Uterus (tissue), 4 donors: ENCODE measurements around the gene SZT2. TPM values are rescaled to one million over a fixed set of nuclear protein-coding genes. Genes with fewer than 3 reads are reported as not detected.

ENCODE experiments used
- DNase-seq, 2 donors: peaks; one replicate each; pipeline ENCODE4 v3.0.0-alpha.2; 2019 to 2020
- H3K27ac ChIP-seq, 2 donors: fragments of 200-600 bp; sonication (generic); 1 replicate in 1 of 2; 2 replicates in 1 of 2; pipeline ENCODE4 v1.5.1; 2016 to 2018
- H3K27me3 ChIP-seq, 2 donors: fragments of 200-600 bp; sonication (generic); one replicate each; pipeline ENCODE4 v1.5.1; 2018 to 2019; ENCODE audit warnings: control low read depth in 1 of 2
- H3K36me3 ChIP-seq, 2 donors: fragments of 200-600 bp; sonication (generic); one replicate each; pipeline ENCODE4 v1.5.1; 2019; ENCODE audit warnings: control low read depth in 1 of 2
- H3K4me1 ChIP-seq, 2 donors: fragments of 200-600 bp; sonication (generic); one replicate each; pipeline ENCODE4 v1.5.1; 2018 to 2019; ENCODE audit warnings: control low read depth in 1 of 2
- H3K4me3 ChIP-seq, 2 donors: fragments of 200-600 bp; sonication (generic); 1 replicate in 1 of 2; 2 replicates in 1 of 2; pipeline ENCODE4 v1.5.1; 2018 to 2019; ENCODE audit warnings: mild to moderate bottlenecking in 1 of 2
- H3K9me3 ChIP-seq, 2 donors: fragments of 200-600 bp; sonication (generic); one replicate each; pipeline ENCODE4 v1.5.1; 2019; ENCODE audit warnings: control low read depth in 1 of 2
- POLR2A ChIP-seq, 2 donors: fragments of 450-650 bp; IDR thresholded peaks; one replicate each; pipeline ENCODE4 v1.6.1; 2016; ENCODE audit warnings: antibody characterized with exemption in 2 of 2, mild to moderate bottlenecking in 1 of 2, moderate library complexity in 1 of 2
- intact Hi-C: fragments of 100-400 bp; cut with DNase I; formaldehyde crosslinking; loops from one replicate; pipeline ENCODE4 v1.15.1; 2023; ENCODE audit warnings: low total_unique reads
- total RNA-seq, 4 donors: library from RNA; depleted of rRNA in 3 of 4; stranded (reverse); fragments of >200 nt in 3 of 4; gene quantifications; one replicate each; pipeline versions ENCODE4 v1.1.0 to v1.2.4, GENCODE V29; 2014 to 2023
- TF ChIP-seq, protein P1 (sequence below), 4 experiments: fragments of 200-600 bp in 2 of 4; fragments of 450-650 bp in 2 of 4; sonication (generic) in 2 of 4; IDR thresholded peaks; one replicate each; pipeline ENCODE4 v1.5.1; 2016 to 2019; ENCODE audit warnings: antibody characterized with exemption in 4 of 4, mild to moderate bottlenecking in 2 of 4, moderate library complexity in 1 of 4
- donor health status: DM: yes; HTN: yes; CAD: no.

Gene SZT2
- total RNA-seq, 4 donors from 2014 or later: 15.6 to 128 (median 31.0) TPM

- H3K27me3 ChIP-seq: no peaks in the 10 kb centered on the region
- intact Hi-C loops: no loop called here
- no peaks in the 10 kb centered on the region for H3K36me3 ChIP-seq
- TF ChIP-seq, protein P1, sequence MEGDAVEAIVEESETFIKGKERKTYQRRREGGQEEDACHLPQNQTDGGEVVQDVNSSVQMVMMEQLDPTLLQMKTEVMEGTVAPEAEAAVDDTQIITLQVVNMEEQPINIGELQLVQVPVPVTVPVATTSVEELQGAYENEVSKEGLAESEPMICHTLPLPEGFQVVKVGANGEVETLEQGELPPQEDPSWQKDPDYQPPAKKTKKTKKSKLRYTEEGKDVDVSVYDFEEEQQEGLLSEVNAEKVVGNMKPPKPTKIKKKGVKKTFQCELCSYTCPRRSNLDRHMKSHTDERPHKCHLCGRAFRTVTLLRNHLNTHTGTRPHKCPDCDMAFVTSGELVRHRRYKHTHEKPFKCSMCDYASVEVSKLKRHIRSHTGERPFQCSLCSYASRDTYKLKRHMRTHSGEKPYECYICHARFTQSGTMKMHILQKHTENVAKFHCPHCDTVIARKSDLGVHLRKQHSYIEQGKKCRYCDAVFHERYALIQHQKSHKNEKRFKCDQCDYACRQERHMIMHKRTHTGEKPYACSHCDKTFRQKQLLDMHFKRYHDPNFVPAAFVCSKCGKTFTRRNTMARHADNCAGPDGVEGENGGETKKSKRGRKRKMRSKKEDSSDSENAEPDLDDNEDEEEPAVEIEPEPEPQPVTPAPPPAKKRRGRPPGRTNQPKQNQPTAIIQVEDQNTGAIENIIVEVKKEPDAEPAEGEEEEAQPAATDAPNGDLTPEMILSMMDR (IDR thresholded peaks at IDR 0.05): no peak
- no peak for TF ChIP-seq POLR2A (IDR thresholded peaks at IDR 0.05)
- H3K9me3 ChIP-seq: no peaks in the 10 kb centered on the region
- no peak for DNase-seq
- no peak overlapping the region for H3K27ac ChIP-seq
- no peaks in the 10 kb centered on the region for H3K4me1 ChIP-seq
- H3K4me3 ChIP-seq: no peak overlapping the region
These were observed 35.3 kb downstream of the SZT2 start for GRCh38 chr1:43425045-43425444.

- Histone ChIP-seq H3K9me3 (no peaks in the 10 kb centered on the region), H3K4me1 (no peaks in the 10 kb centered on the region), H3K27me3 (no peaks in the 10 kb centered on the region), H3K4me3 (no peak overlapping the region), H3K27ac (no peak overlapping the region), H3K36me3 (no peaks in the 10 kb centered on the region)
- TF ChIP-seq POLR2A (IDR thresholded peaks at IDR 0.05): no peak
- TF ChIP-seq, protein P1 (IDR thresholded peaks at IDR 0.05): no peak
- intact Hi-C loops: no loop called here
- no peak for DNase-seq
These were observed 36.5 kb downstream of the SZT2 start for GRCh38 chr1:43426221-43426620.

DNA sequence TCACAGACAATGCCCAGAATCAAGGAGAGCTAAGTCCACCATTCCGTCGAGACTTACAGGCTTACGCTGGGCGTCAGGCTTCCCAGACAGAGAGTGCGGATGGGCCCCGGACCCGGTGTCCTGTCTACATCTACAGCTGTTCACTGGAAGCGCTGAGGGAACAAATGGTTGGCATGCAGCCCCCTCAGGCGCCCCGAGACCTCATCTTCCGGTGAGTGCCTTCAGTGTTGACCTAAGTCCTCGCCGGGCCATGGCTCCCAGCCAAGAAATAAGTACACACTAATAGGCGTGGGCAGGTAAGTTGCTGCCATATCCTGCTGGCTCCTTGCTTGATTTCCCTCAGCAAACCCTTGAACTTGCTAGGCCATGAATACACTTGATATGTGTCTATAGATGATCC is 37.8 kb downstream of the SZT2 start:
- Histone ChIP-seq H3K27me3 (no peaks in the 10 kb centered on the region), H3K27ac (no peak overlapping the region), H3K4me3 (no peak overlapping the region), H3K4me1 (no peaks in the 10 kb centered on the region), H3K9me3 (no peaks in the 10 kb centered on the region), H3K36me3 (no peaks in the 10 kb centered on the region)
- intact Hi-C loops: no loop called here
- DNase-seq: no peak
- no peak for TF ChIP-seq POLR2A (IDR thresholded peaks at IDR 0.05)
- TF ChIP-seq, protein P1 (IDR thresholded peaks at IDR 0.05): no peak

DNA sequence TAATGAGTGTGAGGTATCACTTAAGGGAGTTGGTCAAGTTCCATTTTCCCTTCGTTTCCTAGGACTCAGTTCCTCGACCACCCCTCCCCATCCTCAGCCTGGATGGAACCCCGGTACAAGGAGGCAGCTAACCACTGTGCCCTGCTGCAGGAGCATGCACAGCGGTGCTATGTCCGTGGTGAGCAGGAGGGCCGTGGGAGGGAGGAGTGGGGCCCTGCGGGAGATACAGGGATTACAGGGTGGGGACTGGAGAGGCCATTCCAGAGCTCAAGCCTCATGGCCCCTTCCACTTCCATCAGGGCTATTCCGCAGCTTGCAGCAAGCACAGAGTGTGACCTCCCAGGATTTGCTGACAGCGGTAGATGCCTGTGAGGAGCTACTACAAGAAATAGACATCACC is 38.2 kb downstream of the SZT2 start:
- Histone ChIP-seq H3K27me3 (no peaks in the 10 kb centered on the region), H3K4me1 (no peaks in the 10 kb centered on the region), H3K4me3 (no peak overlapping the region), H3K9me3 (no peaks in the 10 kb centered on the region), H3K27ac (no peak overlapping the region), H3K36me3 (no peaks in the 10 kb centered on the region)
- TF ChIP-seq, protein P1 (IDR thresholded peaks at IDR 0.05): no peak
- TF ChIP-seq POLR2A (IDR thresholded peaks at IDR 0.05): no peak
- no peak for DNase-seq
- intact Hi-C loops: no loop called here

- Histone ChIP-seq H3K27ac (no peak overlapping the region), H3K4me1 (no peaks in the 10 kb centered on the region), H3K4me3 (no peak overlapping the region), H3K9me3 (no peaks in the 10 kb centered on the region), H3K36me3 (no peaks in the 10 kb centered on the region), H3K27me3 (no peaks in the 10 kb centered on the region)
- TF ChIP-seq, protein P1 (IDR thresholded peaks at IDR 0.05): no peak
- no peak for TF ChIP-seq POLR2A (IDR thresholded peaks at IDR 0.05)
- DNase-seq: no peak
- intact Hi-C loops: no loop called here
These were observed 41.1 kb downstream of the SZT2 start for GRCh38 chr1:43430831-43431230.
